Fibroblast of lung (primary cell): ENCODE measurements around the gene MCEMP1.

ENCODE experiments used
- CTCF ChIP-seq, 2 donors: IDR thresholded peaks in 1 of 2; conservative IDR thresholded peaks in 1 of 2; 1 replicate in 1 of 2; 2 replicates in 1 of 2; pipeline ENCODE4 v1.5.1; 2011 to 2012; ENCODE audit warnings: low read length in 2 of 2, control low read depth in 1 of 2, inconsistent platforms in 1 of 2, low read depth in 1 of 2, mild to moderate bottlenecking in 1 of 2
- EZH2 ChIP-seq: IDR thresholded peaks from 2 replicates; pipeline ENCODE4 v1.5.1; 2012; ENCODE audit warnings: low read length, control low read depth, mild to moderate bottlenecking; ENCODE audit errors: missing control alignments

- TF ChIP-seq CTCF (conservative IDR thresholded peaks at IDR 0.05 in 1 of 2, IDR thresholded peaks at IDR 0.05 in 1 of 2; ENCODE audit: low read depth in 1 of 2, low read length in 2 of 2), result no peak
- no peak for TF ChIP-seq EZH2
These were observed 21.3 kb upstream of the MCEMP1 start for GRCh38 chr19:7655581-7655980.
